Measurements from ENCODE around the gene RNF32. TPM values are rescaled to one million over a fixed set of nuclear protein-coding genes. Genes with fewer than 3 reads are reported as not detected.

RNF32 gene
- total and polyA plus RNA-seq, 4 donors, result 0.59 to 1.3 (median 0.72) TPM

- H3K27ac ChIP-seq (ENCODE audit: low read depth in 1 of 2, low read length in 2 of 2), result no peak overlapping the region
- 87% methylated on average over 15 of the region's 15 CpGs for WGBS
- no peak overlapping the region for H3K4me3 ChIP-seq (ENCODE audit: low read depth in 1 of 3, low read length in 3 of 3)
- TF ChIP-seq HNF4G (IDR thresholded peaks at IDR 0.05) (no peak), FOXA1 (IDR thresholded peaks at IDR 0.05) (no peak), YY1 (IDR thresholded peaks at IDR 0.05) (no peak), NR2F2 (IDR thresholded peaks at IDR 0.05) (no peak), GABPA (IDR thresholded peaks at IDR 0.05 in 1 of 2, conservative IDR thresholded peaks at IDR 0.05 in 1 of 2) (no peak), RAD21 (IDR thresholded peaks at IDR 0.05) (no peak)
- H3K9ac ChIP-seq (ENCODE audit: low read depth in 1 of 2, low read length in 2 of 2), result no peak overlapping the region
- H3K27me3 ChIP-seq (ENCODE audit: control insufficient read depth in 4 of 4, insufficient read depth in 4 of 4, low read length in 3 of 4), result no peaks in the 10 kb centered on the region
- H3K36me3 ChIP-seq (ENCODE audit: control insufficient read depth in 4 of 4, insufficient read depth in 3 of 4, low read depth in 1 of 4, low read length in 3 of 4), result no peaks in the 10 kb centered on the region
- H3K9me3 ChIP-seq (ENCODE audit: control insufficient read depth in 4 of 4, low read length in 3 of 4), result no peaks in the 10 kb centered on the region
- no peak for DNase-seq (ENCODE audit: low spot score)
- H3K4me1 ChIP-seq (ENCODE audit: control insufficient read depth in 4 of 4, insufficient read depth in 4 of 4, low read length in 3 of 4), result peaks cover 3 to 13% (median 8%) of the 10 kb centered on the region in 4 donors
Measured at GRCh38 chr7:156604311-156604710, 36.3 kb upstream of the RNF32 start.

- no peaks in the 10 kb centered on the region for H3K27me3 ChIP-seq (ENCODE audit: control insufficient read depth in 4 of 4, insufficient read depth in 4 of 4, low read length in 3 of 4)
- no peak overlapping the region for H3K9ac ChIP-seq (ENCODE audit: low read depth in 1 of 2, low read length in 2 of 2)
- 93% methylated on average over 22 of the region's 22 CpGs for WGBS
- no peaks in the 10 kb centered on the region for H3K36me3 ChIP-seq (ENCODE audit: control insufficient read depth in 4 of 4, insufficient read depth in 3 of 4, low read depth in 1 of 4, low read length in 3 of 4)
- no peak overlapping the region for H3K4me3 ChIP-seq (ENCODE audit: low read depth in 1 of 3, low read length in 3 of 3)
- H3K9me3 ChIP-seq (ENCODE audit: control insufficient read depth in 4 of 4, low read length in 3 of 4), result no peaks in the 10 kb centered on the region
- H3K27ac ChIP-seq (ENCODE audit: low read depth in 1 of 2, low read length in 2 of 2), result no peak overlapping the region
- H3K4me1 ChIP-seq (ENCODE audit: control insufficient read depth in 4 of 4, insufficient read depth in 4 of 4, low read length in 3 of 4), result peaks cover 3 to 16% (median 10%) of the 10 kb centered on the region in 4 donors
- DNase-seq (ENCODE audit: low spot score), result no peak
- TF ChIP-seq REST (IDR thresholded peaks at IDR 0.05), result no peak
- no peak for TF ChIP-seq EGR1 (IDR thresholded peaks at IDR 0.05; ENCODE audit: low read depth in 2 of 2)
- no peak for TF ChIP-seq HNF4G (IDR thresholded peaks at IDR 0.05)
- TF ChIP-seq RAD21 (IDR thresholded peaks at IDR 0.05), result no peak
- no peak for TF ChIP-seq MAX (IDR thresholded peaks at IDR 0.05)
- no peak for TF ChIP-seq RXRA (IDR thresholded peaks at IDR 0.05)
- TF ChIP-seq TAF1 (conservative IDR thresholded peaks at IDR 0.05), result no peak
- no peak for TF ChIP-seq JUND (IDR thresholded peaks at IDR 0.05)
- no peak for TF ChIP-seq CTCF (IDR thresholded peaks at IDR 0.05; ENCODE audit: low read depth, low read length, missing input control)
- no peak for TF ChIP-seq SP1 (IDR thresholded peaks at IDR 0.05)
- no peak for TF ChIP-seq GABPA (IDR thresholded peaks at IDR 0.05 in 1 of 2, conservative IDR thresholded peaks at IDR 0.05 in 1 of 2)
- TF ChIP-seq HNF4A (conservative IDR thresholded peaks at IDR 0.05), result no peak
- TF ChIP-seq NR2F2 (IDR thresholded peaks at IDR 0.05), result no peak
- no peak for TF ChIP-seq FOXA2 (IDR thresholded peaks at IDR 0.05)
Measured at GRCh38 chr7:156604836-156605695, 35.5 kb upstream of the RNF32 start.
